VCaP (cell line): ENCODE data around the gene RPS25.
A peak's percentile ranks its signal among the peaks of the same experiment; 100 is the strongest.

Source experiments
- H3K27ac ChIP-seq: fragments of 450-650 bp; 2 replicates; pipeline ENCODE4 v1.5.1; 2017
- TF ChIP-seq, protein P1 (sequence below): fragments of 450-650 bp; conservative IDR thresholded peaks from 2 replicates; pipeline ENCODE4 v1.5.1; 2017; ENCODE audit warnings: mild to moderate bottlenecking, moderate library complexity

The RPS25 gene

GRCh38 chr11:119019996-119020395 lies 1.9 kb upstream of the RPS25 start:
- TF ChIP-seq, protein P1, sequence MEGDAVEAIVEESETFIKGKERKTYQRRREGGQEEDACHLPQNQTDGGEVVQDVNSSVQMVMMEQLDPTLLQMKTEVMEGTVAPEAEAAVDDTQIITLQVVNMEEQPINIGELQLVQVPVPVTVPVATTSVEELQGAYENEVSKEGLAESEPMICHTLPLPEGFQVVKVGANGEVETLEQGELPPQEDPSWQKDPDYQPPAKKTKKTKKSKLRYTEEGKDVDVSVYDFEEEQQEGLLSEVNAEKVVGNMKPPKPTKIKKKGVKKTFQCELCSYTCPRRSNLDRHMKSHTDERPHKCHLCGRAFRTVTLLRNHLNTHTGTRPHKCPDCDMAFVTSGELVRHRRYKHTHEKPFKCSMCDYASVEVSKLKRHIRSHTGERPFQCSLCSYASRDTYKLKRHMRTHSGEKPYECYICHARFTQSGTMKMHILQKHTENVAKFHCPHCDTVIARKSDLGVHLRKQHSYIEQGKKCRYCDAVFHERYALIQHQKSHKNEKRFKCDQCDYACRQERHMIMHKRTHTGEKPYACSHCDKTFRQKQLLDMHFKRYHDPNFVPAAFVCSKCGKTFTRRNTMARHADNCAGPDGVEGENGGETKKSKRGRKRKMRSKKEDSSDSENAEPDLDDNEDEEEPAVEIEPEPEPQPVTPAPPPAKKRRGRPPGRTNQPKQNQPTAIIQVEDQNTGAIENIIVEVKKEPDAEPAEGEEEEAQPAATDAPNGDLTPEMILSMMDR = no peak
- H3K27ac ChIP-seq = peak overlapping the region; percentile 96

DNA sequence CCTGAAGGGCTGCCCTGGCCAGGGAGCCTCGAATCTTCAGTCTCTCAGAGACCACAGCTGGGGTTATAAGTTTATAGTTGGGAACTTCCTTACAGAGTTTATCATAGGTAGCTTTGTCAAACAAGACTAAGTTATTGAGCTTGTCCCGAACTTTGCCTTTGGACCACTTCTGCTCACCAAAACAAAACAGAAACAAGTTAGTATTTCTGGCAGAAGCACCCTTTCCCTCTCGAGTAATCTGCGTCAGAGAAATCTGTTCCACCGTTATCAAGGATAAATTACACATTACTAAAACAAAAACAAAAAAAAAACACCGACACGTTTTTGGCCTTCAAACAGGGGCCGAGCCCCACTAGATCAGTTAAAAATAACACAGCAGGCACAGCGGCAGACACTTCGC lies 766 bp downstream of the RPS25 start:
- H3K27ac ChIP-seq = peak overlapping the region; percentile 96

DNA sequence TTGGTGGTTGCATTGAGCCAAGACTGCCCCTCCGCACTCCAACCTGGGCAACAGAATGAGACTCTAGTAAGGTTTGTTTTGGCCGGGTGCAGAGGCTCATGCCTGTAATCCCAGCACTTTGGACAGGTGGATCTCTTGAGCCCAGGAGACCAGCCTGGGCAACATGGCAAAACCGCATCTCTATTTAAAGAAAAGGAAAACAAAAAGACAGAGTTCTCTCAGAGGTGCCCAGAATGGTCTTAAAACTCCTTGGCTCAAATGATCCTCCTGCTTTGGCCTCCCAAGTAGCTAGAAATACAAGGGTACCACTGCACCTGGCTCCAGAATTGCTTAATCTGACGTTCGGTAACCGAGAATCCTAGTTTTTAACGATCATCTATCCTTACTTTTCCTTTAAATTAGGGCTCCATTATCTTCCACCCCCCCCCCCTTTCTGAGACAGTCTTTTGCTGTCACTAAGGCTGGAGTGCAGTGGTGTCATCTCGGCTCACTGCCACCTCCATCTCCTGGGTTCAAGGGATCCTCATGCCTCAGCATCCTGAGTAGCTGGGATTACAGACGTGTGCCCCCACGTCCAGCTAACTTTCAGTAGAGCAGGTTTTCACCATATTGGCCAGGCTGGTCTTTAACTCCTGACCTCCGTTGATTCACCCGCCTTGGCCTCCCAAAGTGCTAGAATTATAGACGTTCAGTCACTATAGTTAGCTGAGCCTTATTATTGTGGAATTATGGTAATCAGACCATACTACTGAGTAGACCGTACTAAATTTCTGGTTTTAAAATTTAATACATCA lies 1.7 kb downstream of the RPS25 start:
- TF ChIP-seq, protein P1 = no peak
- H3K27ac ChIP-seq = peak overlapping the region; percentile 96

DNA sequence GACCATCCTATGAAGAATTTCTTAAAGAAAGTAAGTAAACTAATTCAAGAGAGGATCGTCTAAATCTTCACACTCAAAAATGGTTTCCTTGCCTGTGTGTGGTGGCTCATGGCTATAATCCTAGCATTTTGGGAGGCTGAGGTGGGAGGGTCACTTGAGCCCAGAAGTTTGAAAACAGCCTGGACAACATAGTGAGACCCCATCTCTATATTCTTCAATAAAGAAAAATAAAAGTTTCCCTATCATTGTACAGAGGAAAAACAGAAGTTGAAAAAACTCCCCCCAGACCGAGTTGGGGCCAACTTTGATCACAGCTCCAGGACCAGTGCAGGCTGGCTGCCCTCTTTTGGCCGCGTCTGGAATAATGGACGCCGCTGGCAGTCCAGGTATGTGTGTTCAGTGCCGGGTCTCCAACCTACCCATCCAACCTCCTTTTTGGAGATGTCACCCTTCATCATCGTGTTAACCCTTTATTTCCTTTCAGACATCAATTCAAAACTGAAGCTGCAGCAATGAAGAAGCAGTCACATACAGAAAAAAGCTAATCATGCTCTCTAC lies 3.0 kb downstream of the RPS25 start:
- TF ChIP-seq, protein P1 = peak; percentile 48
- H3K27ac ChIP-seq = peak overlapping the region; percentile 96; the same call in 1 of the 2 replicates

DNA sequence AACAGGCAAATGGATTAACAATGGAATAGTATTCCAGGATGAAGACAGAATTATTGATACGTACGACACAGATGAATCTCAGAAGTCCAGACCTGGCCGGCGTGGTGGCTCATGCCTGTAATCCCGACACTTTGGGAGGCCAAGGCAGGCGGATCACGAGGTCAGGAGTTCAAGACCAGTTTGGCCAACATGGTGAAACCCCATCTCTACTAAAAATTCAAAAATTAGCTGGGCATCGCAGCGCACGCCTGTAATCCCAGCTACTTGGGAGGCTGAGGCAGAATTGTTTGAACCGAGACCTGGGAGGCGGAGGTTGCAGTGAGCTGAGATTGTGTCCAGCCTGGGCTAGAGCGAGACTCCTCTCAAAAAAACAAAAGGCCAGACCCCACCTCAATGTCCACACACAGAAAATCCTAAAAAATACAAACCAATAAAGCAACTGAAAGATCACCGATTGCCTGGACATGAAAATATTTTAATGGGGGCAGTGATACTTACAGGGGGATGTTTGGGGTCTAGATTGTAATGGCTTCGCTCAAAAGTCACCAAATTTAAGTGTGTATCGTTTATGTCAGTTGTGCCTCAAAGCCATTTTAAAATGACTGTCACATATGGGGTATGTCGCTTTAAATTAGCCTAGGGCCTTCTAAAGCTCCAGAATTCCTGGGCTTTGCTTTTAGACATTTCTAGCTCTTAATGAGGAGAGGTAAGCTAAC lies 3.8 kb downstream of the RPS25 start:
- TF ChIP-seq, protein P1 = no peak

DNA sequence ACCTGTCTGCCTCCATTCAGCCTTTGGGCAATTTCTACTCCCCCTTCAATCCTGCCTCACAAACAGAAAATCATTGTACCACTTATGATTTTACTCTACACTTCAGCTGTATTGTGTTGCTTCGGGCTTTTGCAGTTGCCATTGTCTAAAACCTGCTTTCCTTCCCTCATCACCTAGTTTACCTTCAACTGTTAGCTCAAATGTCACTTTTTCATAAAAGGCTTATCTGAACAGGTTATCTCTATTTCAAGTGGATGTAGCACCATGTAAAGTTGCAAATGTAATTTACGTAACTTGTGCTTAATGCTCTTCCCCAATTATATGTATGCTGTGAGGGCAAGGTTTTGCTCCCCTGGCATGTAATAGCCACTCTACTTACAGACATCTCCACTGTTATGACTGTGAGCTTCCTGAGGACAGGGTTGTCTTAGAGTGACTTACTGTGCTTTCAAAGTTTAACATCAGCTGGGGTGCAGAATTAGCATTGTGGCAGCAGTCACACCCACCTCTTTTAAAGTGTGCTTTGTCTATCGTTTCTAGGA lies 5.4 kb downstream of the RPS25 start:
- TF ChIP-seq, protein P1 = no peak
- no peak overlapping the region; the same call in 1 of the 2 replicates for H3K27ac ChIP-seq

More for the DNA sequence above, 3.8 kb downstream of the RPS25 start:
- H3K27ac ChIP-seq = no peak overlapping the region; the same call in 1 of the 2 replicates

- TF ChIP-seq, protein P1 = no peak
Measured at GRCh38 chr11:119011476-119012053, 6.6 kb downstream of the RPS25 start.

More at GRCh38 chr11:119011476-119012053, 6.6 kb downstream of the RPS25 start:
- H3K27ac ChIP-seq = peak overlapping the region; percentile 7; the same call in 1 of the 2 replicates
